Lower lobe of right lung (tissue), 2 donors: ENCODE results near the gene DAAM1. TPM values are rescaled to one million over a fixed set of nuclear protein-coding genes. Genes with fewer than 3 reads are reported as not detected.

ENCODE experiments used
- ATAC-seq, 2 donors: fragments of 200-7000 bp; cut with Tn5 transposase; one replicate each; pipeline ENCODE4 v1.9.1; 2020 to 2022; ENCODE audit warnings: mild to moderate bottlenecking in 2 of 2, moderate library complexity in 2 of 2
- DNase-seq: peaks from one replicate; pipeline ENCODE4 v3.0.0-alpha.2; 2020
- H3K27ac ChIP-seq: fragments of 200-600 bp; one replicate; pipeline ENCODE4 v1.8.0; 2022
- H3K27me3 ChIP-seq: fragments of 200-600 bp; one replicate; pipeline ENCODE4 v1.8.0; 2022; ENCODE audit warnings: low read depth
- H3K36me3 ChIP-seq: fragments of 200-600 bp; one replicate; pipeline ENCODE4 v1.8.0; 2022; ENCODE audit warnings: mild to moderate bottlenecking
- H3K4me1 ChIP-seq: fragments of 200-600 bp; one replicate; pipeline ENCODE4 v1.8.0; 2022
- H3K4me3 ChIP-seq: fragments of 200-600 bp; one replicate; pipeline ENCODE4 v1.8.0; 2022; ENCODE audit warnings: mild to moderate bottlenecking
- H3K9me3 ChIP-seq: fragments of 200-600 bp; one replicate; pipeline ENCODE4 v1.8.0; 2022
- intact Hi-C: fragments of 100-400 bp; cut with DNase I; formaldehyde crosslinking; loops from one replicate; pipeline ENCODE4 v1.11.0; 2022
- total RNA-seq: library from RNA; stranded (reverse); fragmentation: NEBNext Ultra II Directional; extraction: Animal tissue kit (Norgen Biotek cat#: 25700); gene quantifications from one replicate; pipeline ENCODE4 v1.2.1, GENCODE V29; 2021
- TF ChIP-seq, protein P1 (sequence below): fragments of 200-600 bp; IDR thresholded peaks from one replicate; pipeline ENCODE4 v1.8.0; 2022; ENCODE audit warnings: antibody characterized with exemption, mild to moderate bottlenecking
- donor health status: DM: no; HTN: yes; CAD: no; lungs with severe emphysema.

Gene DAAM1
- total RNA-seq, 1 donor from 2014 or later: 46.7 TPM

GRCh38 chr14:59311723-59312122 is 123.3 kb downstream of the DAAM1 start:
- DNase-seq: no peak
- no peaks in the 10 kb centered on the region for H3K27me3 ChIP-seq
- no peak for ATAC-seq
- intact Hi-C loops: no loop called here
- H3K9me3 ChIP-seq: no peaks in the 10 kb centered on the region
- H3K4me1 ChIP-seq: peaks cover 17% of the 10 kb centered on the region
- H3K4me3 ChIP-seq: no peak overlapping the region
- H3K36me3 ChIP-seq: no peaks in the 10 kb centered on the region
- TF ChIP-seq, protein P1, sequence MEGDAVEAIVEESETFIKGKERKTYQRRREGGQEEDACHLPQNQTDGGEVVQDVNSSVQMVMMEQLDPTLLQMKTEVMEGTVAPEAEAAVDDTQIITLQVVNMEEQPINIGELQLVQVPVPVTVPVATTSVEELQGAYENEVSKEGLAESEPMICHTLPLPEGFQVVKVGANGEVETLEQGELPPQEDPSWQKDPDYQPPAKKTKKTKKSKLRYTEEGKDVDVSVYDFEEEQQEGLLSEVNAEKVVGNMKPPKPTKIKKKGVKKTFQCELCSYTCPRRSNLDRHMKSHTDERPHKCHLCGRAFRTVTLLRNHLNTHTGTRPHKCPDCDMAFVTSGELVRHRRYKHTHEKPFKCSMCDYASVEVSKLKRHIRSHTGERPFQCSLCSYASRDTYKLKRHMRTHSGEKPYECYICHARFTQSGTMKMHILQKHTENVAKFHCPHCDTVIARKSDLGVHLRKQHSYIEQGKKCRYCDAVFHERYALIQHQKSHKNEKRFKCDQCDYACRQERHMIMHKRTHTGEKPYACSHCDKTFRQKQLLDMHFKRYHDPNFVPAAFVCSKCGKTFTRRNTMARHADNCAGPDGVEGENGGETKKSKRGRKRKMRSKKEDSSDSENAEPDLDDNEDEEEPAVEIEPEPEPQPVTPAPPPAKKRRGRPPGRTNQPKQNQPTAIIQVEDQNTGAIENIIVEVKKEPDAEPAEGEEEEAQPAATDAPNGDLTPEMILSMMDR: no peak
- no peak overlapping the region for H3K27ac ChIP-seq

DNA sequence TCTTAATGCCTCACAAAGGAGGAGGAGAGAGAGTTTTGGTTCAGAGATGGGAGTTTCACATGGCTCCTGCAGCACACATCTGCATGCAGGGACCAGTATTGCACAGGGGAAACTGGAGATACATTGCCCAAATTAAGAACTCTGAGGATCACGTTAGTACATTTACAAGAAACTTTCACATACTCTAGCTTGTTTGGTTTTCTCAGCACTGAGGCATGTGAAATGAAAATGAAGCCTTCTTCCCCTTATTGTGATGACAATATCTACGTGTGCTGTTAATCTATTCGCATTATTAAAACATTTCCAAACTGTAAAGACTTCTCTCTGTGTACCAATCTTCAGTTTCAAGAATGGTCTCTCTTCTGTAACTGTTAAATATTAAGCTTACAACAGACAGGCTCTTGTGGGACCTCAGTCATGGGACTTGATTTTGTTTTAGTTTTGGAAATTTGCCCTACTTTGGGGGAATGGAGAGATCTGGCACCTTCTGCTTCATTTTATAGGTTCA is 124.7 kb downstream of the DAAM1 start:
- ATAC-seq: no peak
- H3K27me3 ChIP-seq: no peaks in the 10 kb centered on the region
- intact Hi-C loops: no loop called here
- H3K4me3 ChIP-seq: no peak overlapping the region
- peaks cover 29% of the 10 kb centered on the region for H3K4me1 ChIP-seq
- H3K9me3 ChIP-seq: no peaks in the 10 kb centered on the region
- H3K27ac ChIP-seq: no peak overlapping the region
- TF ChIP-seq, protein P1: no peak
- H3K36me3 ChIP-seq: no peaks in the 10 kb centered on the region
- no peak for DNase-seq

DNA sequence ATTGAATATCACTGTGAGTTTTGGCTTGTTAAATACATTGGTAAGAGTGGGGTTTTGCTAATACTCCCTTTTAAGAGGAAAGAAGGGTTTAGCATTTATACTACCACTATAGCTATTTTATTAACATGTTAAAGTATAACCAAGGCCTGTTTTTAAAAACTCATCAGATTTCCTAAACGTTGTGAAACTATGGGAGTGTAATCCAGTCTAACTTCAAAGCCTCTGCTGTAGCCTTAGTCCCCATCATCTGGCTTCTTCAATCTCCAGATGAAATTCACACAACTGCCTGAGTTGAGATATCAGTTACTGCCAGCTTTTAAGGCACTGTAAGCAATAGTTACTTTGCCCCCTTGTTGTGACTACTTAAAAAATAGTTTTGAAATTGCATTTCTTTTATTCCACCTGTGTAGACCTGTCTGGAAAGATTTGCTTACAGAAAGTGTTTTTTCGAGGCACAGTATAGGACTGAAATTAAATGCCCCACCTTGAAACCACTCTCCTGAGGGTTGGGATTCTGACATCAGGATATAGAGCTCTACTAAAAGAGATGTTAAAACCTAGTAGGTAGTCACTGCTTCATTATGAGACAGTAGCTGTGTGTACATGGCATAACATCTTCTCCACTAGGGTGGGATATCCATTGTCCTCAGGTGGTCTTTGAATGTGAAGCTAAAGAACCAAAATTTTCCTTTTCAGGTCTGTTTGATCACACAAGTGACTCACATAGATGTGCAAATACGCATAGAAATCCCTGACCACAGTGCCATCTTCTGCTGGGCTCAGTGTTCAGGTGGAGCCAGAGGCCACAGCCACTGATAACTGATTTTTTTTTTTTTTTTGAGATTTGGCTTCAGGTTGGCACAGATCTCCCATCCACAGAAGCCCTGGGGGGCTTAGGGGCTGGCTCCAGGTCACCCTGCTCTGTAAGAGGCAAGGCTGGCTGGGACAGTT is 125.5 kb downstream of the DAAM1 start:
- Histone ChIP-seq H3K9me3 (no peaks in the 10 kb centered on the region), H3K4me3 (no peak overlapping the region), H3K36me3 (no peaks in the 10 kb centered on the region), H3K27ac (no peak overlapping the region), H3K27me3 (no peaks in the 10 kb centered on the region), H3K4me1 (peaks cover 35% of the 10 kb centered on the region)
- TF ChIP-seq, protein P1: no peak
- DNase-seq (no peak), ATAC-seq (no peak)
- intact Hi-C loops: no loop called here

- Histone ChIP-seq H3K36me3 (no peaks in the 10 kb centered on the region), H3K9me3 (no peaks in the 10 kb centered on the region), H3K4me3 (no peak overlapping the region), H3K27ac (no peak overlapping the region), H3K27me3 (no peaks in the 10 kb centered on the region), H3K4me1 (peaks cover 35% of the 10 kb centered on the region)
- no peak for ATAC-seq
- DNase-seq: no peak
- TF ChIP-seq, protein P1: no peak
- intact Hi-C loops: no loop called here
These were observed 126.6 kb downstream of the DAAM1 start for GRCh38 chr14:59314953-59315599.

DNA sequence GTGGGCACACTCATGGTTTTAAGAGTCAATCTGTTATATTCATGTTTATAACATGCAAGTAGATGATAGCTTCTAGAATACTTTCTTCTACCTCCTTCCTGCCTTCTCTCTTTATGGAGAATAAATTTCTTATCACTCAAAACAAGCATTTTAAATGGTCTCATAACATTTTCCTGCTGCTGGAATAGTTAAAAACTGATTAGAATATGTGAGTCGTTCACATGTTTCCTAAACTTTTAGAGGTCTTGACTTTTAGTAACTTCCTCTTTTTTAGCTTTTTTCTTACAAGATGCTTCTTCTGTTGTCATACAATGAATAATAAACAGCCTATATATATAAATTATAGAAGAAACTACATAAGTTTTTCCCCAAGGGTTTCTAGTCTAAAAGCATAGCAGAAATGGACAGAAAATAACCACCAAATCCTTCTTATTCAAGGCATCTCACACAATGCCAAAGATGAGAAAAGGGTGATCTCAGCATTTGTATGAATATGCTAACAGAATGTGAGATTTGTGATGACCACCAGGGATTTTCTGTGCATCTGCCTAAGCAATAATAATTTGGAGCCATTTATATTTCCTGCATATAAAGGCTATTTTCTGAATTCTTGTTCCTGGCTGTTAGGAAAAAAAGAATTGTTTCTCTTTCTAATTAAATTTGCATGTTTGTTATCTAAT is 127.8 kb downstream of the DAAM1 start:
- TF ChIP-seq, protein P1: no peak
- ATAC-seq (no peak), DNase-seq (no peak)
- H3K4me1 ChIP-seq: peaks cover 44% of the 10 kb centered on the region
- intact Hi-C loops: no loop called here
- H3K27me3 ChIP-seq: no peaks in the 10 kb centered on the region
- no peak overlapping the region for H3K27ac ChIP-seq
- H3K9me3 ChIP-seq: no peaks in the 10 kb centered on the region
- no peak overlapping the region for H3K4me3 ChIP-seq
- H3K36me3 ChIP-seq: no peaks in the 10 kb centered on the region
